ENCODE data around the gene LEF1.

DNA sequence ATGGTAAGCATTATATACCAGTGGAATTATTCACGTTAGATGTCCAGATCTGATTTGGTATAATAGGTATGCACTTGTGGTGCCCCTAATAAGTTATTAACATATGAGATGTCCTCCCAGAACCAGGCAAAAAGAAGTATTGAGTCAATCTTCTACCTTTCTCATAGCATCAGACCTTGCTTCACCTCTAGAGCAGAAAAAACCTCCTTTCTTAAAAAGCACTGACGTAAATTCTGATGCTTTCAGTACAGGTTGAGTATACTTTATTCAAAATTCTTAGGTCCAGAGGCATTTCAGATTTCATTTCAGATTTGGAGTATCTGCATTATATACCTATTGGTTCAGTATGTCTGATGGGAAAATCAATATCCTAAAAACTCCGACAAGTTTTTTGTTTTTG lies 22.4 kb downstream of the LEF1 start:
- TF ChIP-seq, protein P1, sequence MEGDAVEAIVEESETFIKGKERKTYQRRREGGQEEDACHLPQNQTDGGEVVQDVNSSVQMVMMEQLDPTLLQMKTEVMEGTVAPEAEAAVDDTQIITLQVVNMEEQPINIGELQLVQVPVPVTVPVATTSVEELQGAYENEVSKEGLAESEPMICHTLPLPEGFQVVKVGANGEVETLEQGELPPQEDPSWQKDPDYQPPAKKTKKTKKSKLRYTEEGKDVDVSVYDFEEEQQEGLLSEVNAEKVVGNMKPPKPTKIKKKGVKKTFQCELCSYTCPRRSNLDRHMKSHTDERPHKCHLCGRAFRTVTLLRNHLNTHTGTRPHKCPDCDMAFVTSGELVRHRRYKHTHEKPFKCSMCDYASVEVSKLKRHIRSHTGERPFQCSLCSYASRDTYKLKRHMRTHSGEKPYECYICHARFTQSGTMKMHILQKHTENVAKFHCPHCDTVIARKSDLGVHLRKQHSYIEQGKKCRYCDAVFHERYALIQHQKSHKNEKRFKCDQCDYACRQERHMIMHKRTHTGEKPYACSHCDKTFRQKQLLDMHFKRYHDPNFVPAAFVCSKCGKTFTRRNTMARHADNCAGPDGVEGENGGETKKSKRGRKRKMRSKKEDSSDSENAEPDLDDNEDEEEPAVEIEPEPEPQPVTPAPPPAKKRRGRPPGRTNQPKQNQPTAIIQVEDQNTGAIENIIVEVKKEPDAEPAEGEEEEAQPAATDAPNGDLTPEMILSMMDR (conservative IDR thresholded peaks at IDR 0.05; ENCODE audit: low read depth in 2 of 2): no peak
- TF ChIP-seq EZH2 (IDR thresholded peaks at IDR 0.05; ENCODE audit: low read depth, unreplicated experiment) (no peak), EZH2phosphoT487 (IDR thresholded peaks at IDR 0.05; ENCODE audit: unreplicated experiment) (no peak), JUNB (IDR thresholded peaks at IDR 0.05; ENCODE audit: unreplicated experiment) (no peak), CREB1 (CRISPR knock-in tag; IDR thresholded peaks at IDR 0.05; ENCODE audit: low read depth) (no peak)
- TF ChIP-seq, protein P2, sequence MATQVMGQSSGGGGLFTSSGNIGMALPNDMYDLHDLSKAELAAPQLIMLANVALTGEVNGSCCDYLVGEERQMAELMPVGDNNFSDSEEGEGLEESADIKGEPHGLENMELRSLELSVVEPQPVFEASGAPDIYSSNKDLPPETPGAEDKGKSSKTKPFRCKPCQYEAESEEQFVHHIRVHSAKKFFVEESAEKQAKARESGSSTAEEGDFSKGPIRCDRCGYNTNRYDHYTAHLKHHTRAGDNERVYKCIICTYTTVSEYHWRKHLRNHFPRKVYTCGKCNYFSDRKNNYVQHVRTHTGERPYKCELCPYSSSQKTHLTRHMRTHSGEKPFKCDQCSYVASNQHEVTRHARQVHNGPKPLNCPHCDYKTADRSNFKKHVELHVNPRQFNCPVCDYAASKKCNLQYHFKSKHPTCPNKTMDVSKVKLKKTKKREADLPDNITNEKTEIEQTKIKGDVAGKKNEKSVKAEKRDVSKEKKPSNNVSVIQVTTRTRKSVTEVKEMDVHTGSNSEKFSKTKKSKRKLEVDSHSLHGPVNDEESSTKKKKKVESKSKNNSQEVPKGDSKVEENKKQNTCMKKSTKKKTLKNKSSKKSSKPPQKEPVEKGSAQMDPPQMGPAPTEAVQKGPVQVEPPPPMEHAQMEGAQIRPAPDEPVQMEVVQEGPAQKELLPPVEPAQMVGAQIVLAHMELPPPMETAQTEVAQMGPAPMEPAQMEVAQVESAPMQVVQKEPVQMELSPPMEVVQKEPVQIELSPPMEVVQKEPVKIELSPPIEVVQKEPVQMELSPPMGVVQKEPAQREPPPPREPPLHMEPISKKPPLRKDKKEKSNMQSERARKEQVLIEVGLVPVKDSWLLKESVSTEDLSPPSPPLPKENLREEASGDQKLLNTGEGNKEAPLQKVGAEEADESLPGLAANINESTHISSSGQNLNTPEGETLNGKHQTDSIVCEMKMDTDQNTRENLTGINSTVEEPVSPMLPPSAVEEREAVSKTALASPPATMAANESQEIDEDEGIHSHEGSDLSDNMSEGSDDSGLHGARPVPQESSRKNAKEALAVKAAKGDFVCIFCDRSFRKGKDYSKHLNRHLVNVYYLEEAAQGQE (IDR thresholded peaks at IDR 0.05; ENCODE audit: unreplicated experiment): no peak
- TF ChIP-seq, protein P3, sequence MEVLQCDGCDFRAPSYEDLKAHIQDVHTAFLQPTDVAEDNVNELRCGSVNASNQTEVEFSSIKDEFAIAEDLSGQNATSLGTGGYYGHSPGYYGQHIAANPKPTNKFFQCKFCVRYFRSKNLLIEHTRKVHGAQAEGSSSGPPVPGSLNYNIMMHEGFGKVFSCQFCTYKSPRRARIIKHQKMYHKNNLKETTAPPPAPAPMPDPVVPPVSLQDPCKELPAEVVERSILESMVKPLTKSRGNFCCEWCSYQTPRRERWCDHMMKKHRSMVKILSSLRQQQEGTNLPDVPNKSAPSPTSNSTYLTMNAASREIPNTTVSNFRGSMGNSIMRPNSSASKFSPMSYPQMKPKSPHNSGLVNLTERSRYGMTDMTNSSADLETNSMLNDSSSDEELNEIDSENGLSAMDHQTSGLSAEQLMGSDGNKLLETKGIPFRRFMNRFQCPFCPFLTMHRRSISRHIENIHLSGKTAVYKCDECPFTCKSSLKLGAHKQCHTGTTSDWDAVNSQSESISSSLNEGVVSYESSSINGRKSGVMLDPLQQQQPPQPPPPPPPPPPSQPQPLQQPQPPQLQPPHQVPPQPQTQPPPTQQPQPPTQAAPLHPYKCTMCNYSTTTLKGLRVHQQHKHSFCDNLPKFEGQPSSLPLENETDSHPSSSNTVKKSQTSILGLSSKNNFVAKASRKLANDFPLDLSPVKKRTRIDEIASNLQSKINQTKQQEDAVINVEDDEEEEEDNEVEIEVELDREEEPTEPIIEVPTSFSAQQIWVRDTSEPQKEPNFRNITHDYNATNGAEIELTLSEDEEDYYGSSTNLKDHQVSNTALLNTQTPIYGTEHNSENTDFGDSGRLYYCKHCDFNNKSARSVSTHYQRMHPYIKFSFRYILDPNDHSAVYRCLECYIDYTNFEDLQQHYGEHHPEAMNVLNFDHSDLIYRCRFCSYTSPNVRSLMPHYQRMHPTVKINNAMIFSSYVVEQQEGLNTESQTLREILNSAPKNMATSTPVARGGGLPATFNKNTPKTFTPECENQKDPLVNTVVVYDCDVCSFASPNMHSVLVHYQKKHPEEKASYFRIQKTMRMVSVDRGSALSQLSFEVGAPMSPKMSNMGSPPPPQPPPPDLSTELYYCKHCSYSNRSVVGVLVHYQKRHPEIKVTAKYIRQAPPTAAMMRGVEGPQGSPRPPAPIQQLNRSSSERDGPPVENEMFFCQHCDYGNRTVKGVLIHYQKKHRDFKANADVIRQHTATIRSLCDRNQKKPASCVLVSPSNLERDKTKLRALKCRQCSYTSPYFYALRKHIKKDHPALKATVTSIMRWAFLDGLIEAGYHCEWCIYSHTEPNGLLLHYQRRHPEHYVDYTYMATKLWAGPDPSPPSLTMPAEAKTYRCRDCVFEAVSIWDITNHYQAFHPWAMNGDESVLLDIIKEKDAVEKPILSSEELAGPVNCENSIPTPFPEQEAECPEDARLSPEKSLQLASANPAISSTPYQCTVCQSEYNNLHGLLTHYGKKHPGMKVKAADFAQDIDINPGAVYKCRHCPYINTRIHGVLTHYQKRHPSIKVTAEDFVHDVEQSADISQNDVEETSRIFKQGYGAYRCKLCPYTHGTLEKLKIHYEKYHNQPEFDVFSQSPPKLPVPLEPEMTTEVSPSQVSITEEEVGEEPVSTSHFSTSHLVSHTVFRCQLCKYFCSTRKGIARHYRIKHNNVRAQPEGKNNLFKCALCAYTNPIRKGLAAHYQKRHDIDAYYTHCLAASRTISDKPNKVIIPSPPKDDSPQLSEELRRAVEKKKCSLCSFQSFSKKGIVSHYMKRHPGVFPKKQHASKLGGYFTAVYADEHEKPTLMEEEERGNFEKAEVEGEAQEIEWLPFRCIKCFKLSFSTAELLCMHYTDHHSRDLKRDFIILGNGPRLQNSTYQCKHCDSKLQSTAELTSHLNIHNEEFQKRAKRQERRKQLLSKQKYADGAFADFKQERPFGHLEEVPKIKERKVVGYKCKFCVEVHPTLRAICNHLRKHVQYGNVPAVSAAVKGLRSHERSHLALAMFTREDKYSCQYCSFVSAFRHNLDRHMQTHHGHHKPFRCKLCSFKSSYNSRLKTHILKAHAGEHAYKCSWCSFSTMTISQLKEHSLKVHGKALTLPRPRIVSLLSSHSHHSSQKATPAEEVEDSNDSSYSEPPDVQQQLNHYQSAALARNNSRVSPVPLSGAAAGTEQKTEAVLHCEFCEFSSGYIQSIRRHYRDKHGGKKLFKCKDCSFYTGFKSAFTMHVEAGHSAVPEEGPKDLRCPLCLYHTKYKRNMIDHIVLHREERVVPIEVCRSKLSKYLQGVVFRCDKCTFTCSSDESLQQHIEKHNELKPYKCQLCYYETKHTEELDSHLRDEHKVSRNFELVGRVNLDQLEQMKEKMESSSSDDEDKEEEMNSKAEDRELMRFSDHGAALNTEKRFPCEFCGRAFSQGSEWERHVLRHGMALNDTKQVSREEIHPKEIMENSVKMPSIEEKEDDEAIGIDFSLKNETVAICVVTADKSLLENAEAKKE (CRISPR knock-in tag; IDR thresholded peaks at IDR 0.05): no peak

Data from GM23338 (cell line).